Smooth muscle cell (in vitro differentiated cells): ENCODE results near the gene MEGF6. TPM values are rescaled to one million over a fixed set of nuclear protein-coding genes. Genes with fewer than 3 reads are reported as not detected.

Experiments used
- DNase-seq: peaks from one replicate; lab custom pipeline; 2025; ENCODE audit not compliant: unreplicated experiment; lab: John Stamatoyannopoulos, UW
- H2AFZ ChIP-seq: fragments of 200-600 bp; sonication (generic); 2 replicates; pipeline ENCODE4 v1.6.0; 2016; ENCODE audit warnings: antibody characterized with exemption, low read depth, mild to moderate bottlenecking
- H3F3A ChIP-seq: fragments of 200-600 bp; sonication (generic); 2 replicates; pipeline ENCODE4 v1.6.0; 2017; ENCODE audit warnings: antibody characterized with exemption, low read depth
- H3K27ac ChIP-seq: fragments of 200-600 bp; sonication (generic); 2 replicates; pipeline ENCODE4 v1.5.1; 2016; ENCODE audit warnings: low read depth, mild to moderate bottlenecking
- H3K27me3 ChIP-seq: fragments of 200-600 bp; sonication (generic); 2 replicates; pipeline ENCODE4 v1.6.1; 2016; ENCODE audit warnings: low read depth, mild to moderate bottlenecking
- H3K36me3 ChIP-seq: fragments of 200-600 bp; sonication (generic); 2 replicates; pipeline ENCODE4 v1.5.1; 2016; ENCODE audit warnings: low read depth
- H3K4me1 ChIP-seq: fragments of 200-600 bp; sonication (generic); 2 replicates; pipeline ENCODE4 v1.5.1; 2016; ENCODE audit warnings: low read depth
- H3K4me2 ChIP-seq: fragments of 200-600 bp; sonication (generic); 2 replicates; pipeline ENCODE4 v1.6.0; 2016; ENCODE audit warnings: mild to moderate bottlenecking
- H3K4me3 ChIP-seq: fragments of 200-600 bp; sonication (generic); 2 replicates; pipeline ENCODE4 v1.5.1; 2016; ENCODE audit warnings: mild to moderate bottlenecking
- H3K79me2 ChIP-seq: fragments of 200-600 bp; sonication (generic); 2 replicates; pipeline ENCODE4 v1.6.0; 2016; ENCODE audit warnings: low read depth, mild to moderate bottlenecking
- H3K9ac ChIP-seq: fragments of 200-600 bp; sonication (generic); 2 replicates; pipeline ENCODE4 v1.6.0; 2016; ENCODE audit warnings: low read depth
- H3K9me3 ChIP-seq: fragments of 200-600 bp; sonication (generic); replicated peaks from 2 replicates; pipeline ENCODE4 v1.5.1; 2016; ENCODE audit warnings: low read depth
- H4K20me1 ChIP-seq: fragments of 200-600 bp; sonication (generic); 2 replicates; pipeline ENCODE4 v1.6.0; 2016; ENCODE audit warnings: low read depth
- CTCF ChIP-seq: fragments of 200-600 bp; sonication (generic); IDR thresholded peaks from 2 replicates; pipeline ENCODE4 v1.5.1; 2017; ENCODE audit warnings: borderline replicate concordance, mild to moderate bottlenecking, antibody characterized with exemption; ENCODE audit not compliant: insufficient read depth, poor library complexity, severe bottlenecking
- WGBS: methylation state at CpG from one replicate; pipeline ENCODE4 v1.1.7; 2016; ENCODE audit warnings: low lambda C conversion rate; 5-methylcytosine and 5-hydroxymethylcytosine counted together
- polyA plus RNA-seq: library from polyadenylated mRNA; unstranded; fragments of >200 nt; fragmentation: Nextera tagmentation; extraction: Ambion mirVana; gene quantifications from 2 replicates; pipeline ENCODE4 v1.2.1, GENCODE V29; 2016
- total RNA-seq: library from RNA; depleted of rRNA; stranded (reverse); fragments of >200 nt; gene quantifications from 2 replicates; pipeline ENCODE4 v1.2.3, GENCODE V29; 2014

MEGF6 gene
- total and polyA plus RNA-seq, 2 experiments from 2014 or later, result 6.5 to 12.8 TPM

- Histone ChIP-seq H3K9ac (no peak overlapping the region), H3K79me2 (no peaks in the 10 kb centered on the region), H3K4me1 (peaks cover 8% of the 10 kb centered on the region), H3F3A (no peaks in the 10 kb centered on the region), H4K20me1 (no peaks in the 10 kb centered on the region), H3K4me2 (peak overlapping the region; percentile 99), H3K9me3 (no peaks in the 10 kb centered on the region), H3K36me3 (no peaks in the 10 kb centered on the region), H3K27me3 (no peaks in the 10 kb centered on the region), H2AFZ (peak overlapping the region; percentile 55), H3K27ac (no peak overlapping the region), H3K4me3 (peak overlapping the region; percentile 83)
- WGBS, result 48% methylated on average over 28 of the region's 32 CpGs
- DNase-seq, result no peak
- TF ChIP-seq CTCF, result no peak
These were observed 81.0 kb downstream of the MEGF6 start for GRCh38 chr1:3530086-3530925.

DNA sequence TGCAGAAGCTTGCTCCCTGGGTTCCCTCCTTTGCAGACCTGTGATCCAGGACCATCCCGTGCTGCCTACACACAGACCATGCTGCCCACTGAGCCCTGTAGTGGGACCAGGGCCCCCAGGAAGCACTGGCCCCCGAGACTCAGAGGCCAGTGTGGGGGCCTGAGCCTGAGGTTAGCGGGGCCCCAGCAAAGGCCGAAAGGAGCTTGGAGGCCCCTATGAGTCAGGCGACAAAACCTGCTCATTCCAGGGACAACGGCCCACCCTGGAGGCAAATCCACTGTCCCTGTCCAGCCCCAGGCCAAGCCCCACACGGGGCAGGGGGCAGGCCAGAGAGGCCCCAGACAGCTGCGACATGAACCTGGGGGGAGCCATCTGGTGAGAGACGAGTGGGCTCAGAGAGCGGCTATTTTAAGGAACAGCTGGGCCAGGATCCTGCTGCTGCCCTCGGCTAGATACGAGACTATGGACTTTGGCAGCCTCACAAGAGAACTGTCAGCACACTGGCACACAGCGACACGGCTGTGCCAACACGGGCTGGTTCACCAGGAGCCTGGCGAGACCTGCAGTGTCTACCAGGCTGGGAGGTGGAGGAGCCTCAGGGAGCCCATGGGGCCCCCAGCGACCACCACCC, 82.1 kb downstream of the MEGF6 start:
- Histone ChIP-seq H2AFZ (no peak overlapping the region), H3K4me3 (no peak overlapping the region), H3K79me2 (no peaks in the 10 kb centered on the region), H3K27ac (no peak overlapping the region), H3K9ac (no peak overlapping the region), H3F3A (no peaks in the 10 kb centered on the region), H3K9me3 (no peaks in the 10 kb centered on the region), H3K36me3 (no peaks in the 10 kb centered on the region), H4K20me1 (no peaks in the 10 kb centered on the region), H3K4me2 (no peak overlapping the region), H3K4me1 (peaks cover 8% of the 10 kb centered on the region), H3K27me3 (no peaks in the 10 kb centered on the region)
- TF ChIP-seq CTCF, result no peak
- WGBS, result 73% methylated on average over 17 of the region's 17 CpGs
- no peak for DNase-seq

DNA sequence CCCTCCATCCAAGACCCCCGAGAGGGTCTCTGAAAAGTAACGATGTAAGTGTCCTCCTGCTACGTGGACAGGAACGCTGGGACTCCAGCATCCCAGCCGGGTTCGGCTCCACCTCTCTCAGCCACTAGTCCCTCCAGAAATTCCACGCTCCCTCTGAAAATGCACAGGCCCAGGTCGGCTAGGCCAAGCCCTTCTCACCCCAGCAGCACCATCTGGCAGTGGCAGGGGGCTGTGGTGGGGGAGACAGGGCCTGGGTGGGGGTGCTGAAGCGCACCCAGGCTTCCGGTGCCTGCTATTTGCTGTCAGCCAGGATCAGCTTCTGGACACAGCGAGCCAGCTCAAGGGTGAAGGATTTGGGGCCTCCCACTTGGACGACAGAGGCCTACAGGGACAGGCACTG, 83.5 kb downstream of the MEGF6 start:
- no peak for TF ChIP-seq CTCF
- Histone ChIP-seq H3K27me3 (no peaks in the 10 kb centered on the region), H3K9me3 (no peaks in the 10 kb centered on the region), H3K4me2 (no peak overlapping the region), H3K79me2 (no peaks in the 10 kb centered on the region), H4K20me1 (no peaks in the 10 kb centered on the region), H3K4me1 (peaks cover 8% of the 10 kb centered on the region), H3K36me3 (no peaks in the 10 kb centered on the region), H3K9ac (no peak overlapping the region), H2AFZ (no peak overlapping the region), H3K27ac (no peak overlapping the region), H3F3A (no peaks in the 10 kb centered on the region), H3K4me3 (no peak overlapping the region)
- DNase-seq, result no peak
- WGBS, result 94% methylated on average over 12 of the region's 12 CpGs
